Keratinocyte (primary cell): ENCODE results near the gene S100A9.
"Not testable (repeated sequence)": the region's sequence is repeated elsewhere in the genome, so short reads cannot be mapped to it uniquely, and the experiment has no call there.

Experiments
- CTCF ChIP-seq, 3 experiments: IDR thresholded peaks in 1 of 3; conservative IDR thresholded peaks in 1 of 3; optimal IDR thresholded peaks in 1 of 3; 2 replicates in 2 of 3; 3 replicates in 1 of 3; pipeline versions ENCODE3 to v1.5.1; 2011; ENCODE audit warnings: low read length in 3 of 3, mild to moderate bottlenecking in 3 of 3, moderate library complexity in 2 of 3, control low read depth in 1 of 3, inconsistent platforms in 1 of 3; ENCODE audit not compliant: insufficient read depth in 2 of 3; ENCODE audit errors: extremely low read depth in 1 of 3
- EZH2 ChIP-seq: IDR thresholded peaks from one replicate; pipeline ENCODE4 v1.6.1; 2012; ENCODE audit warnings: inconsistent platforms, mild to moderate bottlenecking, low read length, moderate library complexity

DNA sequence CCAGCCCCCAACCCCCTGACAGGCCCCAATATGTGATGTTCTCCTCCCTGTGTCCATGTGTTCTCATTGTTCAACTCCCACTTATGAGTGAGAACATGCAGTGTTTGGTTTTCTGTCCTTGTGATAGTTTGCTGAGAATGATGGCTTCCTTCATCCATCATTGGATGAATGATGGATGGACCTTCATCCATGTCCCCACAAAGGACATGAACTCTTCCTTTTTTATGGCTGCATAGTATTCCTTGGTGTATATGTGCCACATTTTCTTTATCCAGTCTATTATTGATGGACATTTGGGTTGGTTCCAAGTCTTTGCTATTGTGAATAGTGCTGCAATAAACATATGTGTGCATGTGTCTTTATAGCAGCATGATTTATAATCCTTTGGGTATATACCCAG, 43.3 kb upstream of the S100A9 start:
- not testable (repeated sequence) for TF ChIP-seq CTCF (optimal IDR thresholded peaks at IDR 0.05 in 1 of 3, IDR thresholded peaks at IDR 0.05 in 1 of 3, conservative IDR thresholded peaks at IDR 0.05 in 1 of 3; ENCODE audit: extremely low read depth in 1 of 3, insufficient read depth in 2 of 3, low read length in 3 of 3); EZH2
